ENCODE data around the gene YES1.
"Not testable (repeated sequence)": the region's sequence is repeated elsewhere in the genome, so short reads cannot be mapped to it uniquely, and the experiment has no call there.

Gene YES1

GRCh38 chr18:820591-821165, 8.6 kb upstream of the YES1 start:
- no peak for DNase-seq

GRCh38 chr18:816869-817268, 4.8 kb upstream of the YES1 start:
- DNase-seq: no peak

GRCh38 chr18:816088-816653, 4.1 kb upstream of the YES1 start:
- DNase-seq: no peak

GRCh38 chr18:815353-815752, 3.3 kb upstream of the YES1 start:
- no peak for DNase-seq

- DNase-seq: no peak
Measured at GRCh38 chr18:814300-815084, 2.5 kb upstream of the YES1 start.

GRCh38 chr18:813172-814071, 1.4 kb upstream of the YES1 start:
- peak in 3 of 4 experiments; percentile 12 to 71 (median 52) for DNase-seq

GRCh38 chr18:812376-813171, 532 bp upstream of the YES1 start:
- peak; percentile 34 to 56 (median 55) for DNase-seq

GRCh38 chr18:811182-811891, 705 bp downstream of the YES1 start:
- peak in 2 of 4 experiments; percentile 4 to 25 for DNase-seq

GRCh38 chr18:809985-810642, 1.9 kb downstream of the YES1 start:
- no peak for DNase-seq

GRCh38 chr18:809228-809627, 2.8 kb downstream of the YES1 start:
- not testable (repeated sequence) for DNase-seq

GRCh38 chr18:808502-808901, 3.5 kb downstream of the YES1 start:
- no peak for DNase-seq

- DNase-seq: no peak
Measured at GRCh38 chr18:808086-808485, 4.0 kb downstream of the YES1 start.

GRCh38 chr18:805755-806110, 6.3 kb downstream of the YES1 start:
- DNase-seq: peak in 1 of 4 experiments; percentile 25

GRCh38 chr18:805008-805754, 6.9 kb downstream of the YES1 start:
- no peak for DNase-seq

- DNase-seq: peak; percentile 16 to 63 (median 36)
Measured at GRCh38 chr18:801137-801536, 10.9 kb downstream of the YES1 start.

- DNase-seq: no peak
Measured at GRCh38 chr18:799943-800342, 12.1 kb downstream of the YES1 start.

GRCh38 chr18:795383-795782, 16.7 kb downstream of the YES1 start:
- DNase-seq: not testable (repeated sequence)

GRCh38 chr18:789397-789796, 22.6 kb downstream of the YES1 start:
- no peak for DNase-seq

- peak in 1 of 4 experiments; percentile 37 for DNase-seq
Measured at GRCh38 chr18:785242-785641, 26.8 kb downstream of the YES1 start.

Data from suppressor macrophage (primary cell).